NCI-H187 (cell line): ENCODE data around the gene LSM3.
"Not testable (repeated sequence)": the region's sequence is repeated elsewhere in the genome, so short reads cannot be mapped to it uniquely, and the experiment has no call there.

ENCODE experiments used
- DNase-seq, 2 experiments: peaks; one replicate each; lab custom pipeline; 2025; lab: John Stamatoyannopoulos, UW

Gene LSM3

DNA sequence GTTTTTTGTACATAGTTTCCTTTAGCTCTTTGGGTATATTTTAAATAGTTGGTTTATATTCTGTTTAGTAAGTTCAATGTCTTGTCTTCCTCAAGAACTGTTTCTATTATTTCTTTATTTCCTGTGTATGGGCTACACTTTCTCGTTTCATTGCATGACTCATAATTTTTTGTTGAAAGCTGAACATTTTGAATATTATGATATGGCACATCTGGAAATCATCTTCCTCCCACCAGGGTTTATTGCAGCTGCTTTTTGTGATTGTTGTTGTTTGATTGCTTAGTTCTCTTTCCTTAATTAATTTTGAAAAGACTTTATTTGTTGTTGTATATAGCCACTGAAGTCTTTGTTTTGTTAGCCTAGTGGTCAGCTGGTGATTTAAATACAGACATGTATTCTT lies 43.8 kb downstream of the LSM3 start:
- DNase-seq, result no peak

DNA sequence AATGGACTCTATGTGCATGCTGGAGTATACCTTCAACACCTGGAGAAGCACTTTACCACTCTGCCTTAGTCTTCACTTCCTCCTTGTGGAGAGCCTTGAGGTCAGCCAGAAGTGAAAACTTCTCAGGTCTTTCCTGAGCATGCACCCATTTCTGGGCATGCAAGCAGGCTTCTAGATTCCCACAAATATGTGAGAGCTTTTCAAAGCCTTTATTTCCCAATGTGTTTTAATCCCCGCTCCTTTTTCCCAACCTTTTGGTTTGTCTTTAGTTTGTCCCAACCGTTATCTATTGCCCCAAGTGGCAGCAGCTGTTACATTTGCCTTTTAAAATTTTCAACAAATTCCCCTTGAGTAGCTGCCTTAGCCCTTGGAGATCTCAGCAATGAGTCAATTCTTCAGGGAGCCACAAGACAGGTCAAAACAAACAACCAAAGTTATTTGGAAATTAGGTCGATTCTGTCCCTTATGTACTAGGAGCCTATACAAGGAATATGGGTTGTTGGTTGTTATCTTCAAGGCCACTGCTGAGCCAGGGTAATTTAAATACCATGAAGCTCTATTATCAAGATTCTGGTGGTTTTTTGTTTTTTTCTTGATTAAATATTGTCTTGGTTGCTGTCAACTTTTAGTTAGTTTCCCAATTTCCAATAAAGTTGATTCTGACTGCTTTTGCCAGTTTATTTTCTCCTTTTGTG lies 44.4 kb downstream of the LSM3 start:
- DNase-seq, result no peak

- DNase-seq, result no peak
Measured at GRCh38 chr3:14223595-14223994, 45.0 kb downstream of the LSM3 start.

DNA sequence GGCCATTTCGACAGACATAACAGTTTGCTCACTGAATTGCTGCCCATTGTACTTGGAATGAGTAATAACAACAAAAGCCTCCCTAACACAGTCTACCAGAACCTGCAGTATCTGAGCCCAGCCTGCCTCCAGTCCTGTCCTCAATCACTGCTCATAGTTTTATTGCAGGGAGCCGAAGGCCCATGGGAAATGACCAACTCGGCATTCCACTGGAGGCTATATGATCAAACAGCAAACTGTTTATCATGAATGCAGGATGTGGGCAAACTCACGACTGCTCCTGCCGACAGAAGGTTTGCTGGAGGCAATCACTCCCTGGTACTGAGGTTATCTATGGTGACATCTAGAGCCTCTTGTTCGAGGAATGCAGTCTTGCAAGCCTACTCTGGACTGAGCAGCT lies 46.3 kb downstream of the LSM3 start:
- DNase-seq, result no peak

GRCh38 chr3:14225421-14225820 lies 46.8 kb downstream of the LSM3 start:
- no peak for DNase-seq

- DNase-seq, result not testable (repeated sequence)
Measured at GRCh38 chr3:14226351-14226750, 47.7 kb downstream of the LSM3 start.

GRCh38 chr3:14227856-14228255 lies 49.2 kb downstream of the LSM3 start:
- DNase-seq, result no peak

DNA sequence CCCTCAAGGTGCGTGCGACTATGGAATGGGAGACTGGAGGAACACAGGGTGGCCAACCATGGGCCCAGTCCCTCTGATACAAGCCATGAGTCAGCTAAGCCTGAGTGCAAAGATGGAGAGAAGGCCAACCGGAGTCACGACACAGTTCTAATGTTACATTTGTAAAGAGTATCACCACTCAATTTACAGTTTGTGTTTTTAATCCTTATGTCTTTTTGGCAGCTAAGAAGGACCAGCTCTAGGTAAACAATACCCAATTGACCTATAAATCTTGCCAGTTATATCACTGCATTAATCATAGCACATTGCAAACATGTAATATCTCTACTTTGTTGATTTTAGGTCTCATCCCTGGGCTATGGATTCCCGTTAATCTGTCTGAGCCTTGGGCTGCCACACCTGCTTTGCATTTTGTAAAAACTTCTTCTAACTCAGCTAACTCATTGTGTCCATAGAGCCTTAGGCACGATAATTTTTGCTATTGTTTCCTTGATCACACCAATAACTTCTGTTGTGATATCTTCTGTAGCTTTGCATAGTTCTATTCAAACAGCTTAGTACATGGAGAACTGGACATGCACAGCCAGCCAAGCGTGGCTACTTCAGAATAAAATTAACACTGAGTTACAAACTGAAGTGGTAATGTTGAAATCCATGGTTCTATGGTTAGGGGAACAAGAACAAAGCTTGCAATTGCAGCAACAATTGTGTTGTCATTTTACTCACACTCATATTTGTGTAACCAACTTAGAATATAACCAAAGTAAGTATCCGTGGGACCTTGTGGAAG lies 50.3 kb downstream of the LSM3 start:
- DNase-seq, result no peak

DNA sequence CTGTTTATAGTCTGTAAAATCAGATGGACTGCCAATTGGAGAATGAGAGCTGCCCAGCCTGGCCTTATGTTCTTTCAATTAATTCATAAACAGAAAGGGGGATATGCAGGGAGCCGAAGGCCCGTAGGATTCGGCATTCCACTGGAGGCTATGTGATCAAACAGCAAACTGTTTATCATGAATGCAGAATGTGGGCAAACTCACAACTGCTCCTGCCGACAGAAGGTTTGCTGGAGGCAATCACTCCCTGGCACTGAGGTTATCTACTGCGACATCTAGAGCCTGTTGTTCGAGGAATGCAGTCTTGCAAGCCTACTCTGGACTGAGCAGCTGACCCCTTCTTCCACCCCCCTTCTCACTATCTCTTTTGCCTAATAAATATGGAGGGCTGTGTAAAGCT lies 51.1 kb downstream of the LSM3 start:
- DNase-seq, result not testable (repeated sequence)

DNA sequence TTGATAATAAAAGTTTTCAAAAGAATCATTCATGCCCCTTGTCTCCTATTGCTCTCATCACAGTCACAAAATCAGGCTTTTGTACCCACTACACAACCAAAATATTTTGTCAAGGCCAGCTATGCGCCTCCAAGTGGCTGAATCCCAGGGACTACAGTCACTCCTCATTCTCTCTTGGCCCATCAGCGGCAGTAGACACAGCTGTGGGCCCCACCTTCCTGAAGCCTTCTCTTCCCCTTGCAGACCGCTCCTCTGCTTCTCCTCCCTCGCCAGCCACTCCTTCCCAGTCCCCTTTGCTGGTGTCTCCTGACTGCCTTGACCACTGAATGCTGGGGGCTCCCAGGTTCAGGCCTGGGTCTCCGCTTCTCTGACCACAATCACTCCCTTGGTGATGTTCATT lies 52.1 kb downstream of the LSM3 start:
- no peak for DNase-seq

- DNase-seq, result no peak
Measured at GRCh38 chr3:14231145-14231990, 52.8 kb downstream of the LSM3 start.

DNA sequence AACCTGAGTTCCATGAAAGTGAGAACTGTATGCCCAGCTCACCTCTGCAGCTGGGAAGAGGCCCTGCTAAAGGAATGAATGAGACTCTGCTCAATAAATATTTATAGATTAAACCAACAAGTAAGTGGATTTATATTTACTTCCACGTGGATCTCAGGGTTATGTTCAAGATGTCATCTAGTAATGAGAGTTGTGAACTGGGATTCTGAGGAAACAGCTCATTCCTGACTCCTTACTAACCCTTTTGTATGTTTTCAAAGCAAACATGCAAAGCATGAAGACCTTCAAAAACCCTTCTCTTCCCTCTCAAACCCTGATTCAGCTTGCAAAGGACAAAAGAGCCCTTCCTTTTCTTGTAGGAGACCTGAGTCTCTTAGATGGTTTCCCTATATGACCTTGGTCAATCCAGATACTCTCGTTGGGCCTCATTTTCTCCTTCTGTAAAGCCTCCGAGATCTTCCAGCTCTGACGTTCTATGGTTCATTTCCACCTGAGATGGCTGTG lies 53.4 kb downstream of the LSM3 start:
- no peak for DNase-seq

DNA sequence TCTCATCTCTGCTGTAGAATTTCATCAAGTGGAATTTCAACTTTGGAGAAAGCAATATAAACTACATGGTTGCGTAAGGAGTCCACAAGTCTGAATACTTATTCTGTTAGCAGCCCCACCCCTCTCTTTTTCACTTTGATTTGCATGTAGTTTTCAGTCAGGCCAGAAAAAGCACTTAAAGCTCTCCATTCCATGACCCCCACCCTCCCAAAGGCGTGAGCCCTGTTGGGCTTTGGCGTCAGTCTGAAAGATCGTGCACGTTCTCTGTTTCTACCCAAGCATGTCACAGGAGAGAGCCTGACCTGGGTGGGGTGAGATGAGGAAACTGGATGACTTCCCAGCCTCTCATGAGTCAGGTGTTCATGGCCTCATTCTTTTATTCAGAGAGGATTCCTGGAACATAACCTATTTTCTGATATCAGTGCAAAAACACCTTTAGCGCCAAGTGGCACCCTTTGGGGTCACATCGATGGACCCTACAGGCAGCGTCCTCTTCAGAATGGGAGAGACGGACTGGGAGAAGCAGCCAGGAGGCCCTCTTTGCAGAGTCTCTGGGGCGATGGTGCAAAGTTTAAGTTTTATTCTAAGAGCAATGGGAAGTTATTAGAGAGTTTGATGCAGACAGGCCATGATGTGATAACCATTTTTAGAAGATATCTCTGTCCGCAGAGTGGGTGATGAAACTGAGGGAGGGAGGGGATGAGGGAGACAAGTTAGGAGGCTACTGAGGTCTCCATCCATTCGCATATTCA lies 55.8 kb downstream of the LSM3 start:
- no peak for DNase-seq

DNA sequence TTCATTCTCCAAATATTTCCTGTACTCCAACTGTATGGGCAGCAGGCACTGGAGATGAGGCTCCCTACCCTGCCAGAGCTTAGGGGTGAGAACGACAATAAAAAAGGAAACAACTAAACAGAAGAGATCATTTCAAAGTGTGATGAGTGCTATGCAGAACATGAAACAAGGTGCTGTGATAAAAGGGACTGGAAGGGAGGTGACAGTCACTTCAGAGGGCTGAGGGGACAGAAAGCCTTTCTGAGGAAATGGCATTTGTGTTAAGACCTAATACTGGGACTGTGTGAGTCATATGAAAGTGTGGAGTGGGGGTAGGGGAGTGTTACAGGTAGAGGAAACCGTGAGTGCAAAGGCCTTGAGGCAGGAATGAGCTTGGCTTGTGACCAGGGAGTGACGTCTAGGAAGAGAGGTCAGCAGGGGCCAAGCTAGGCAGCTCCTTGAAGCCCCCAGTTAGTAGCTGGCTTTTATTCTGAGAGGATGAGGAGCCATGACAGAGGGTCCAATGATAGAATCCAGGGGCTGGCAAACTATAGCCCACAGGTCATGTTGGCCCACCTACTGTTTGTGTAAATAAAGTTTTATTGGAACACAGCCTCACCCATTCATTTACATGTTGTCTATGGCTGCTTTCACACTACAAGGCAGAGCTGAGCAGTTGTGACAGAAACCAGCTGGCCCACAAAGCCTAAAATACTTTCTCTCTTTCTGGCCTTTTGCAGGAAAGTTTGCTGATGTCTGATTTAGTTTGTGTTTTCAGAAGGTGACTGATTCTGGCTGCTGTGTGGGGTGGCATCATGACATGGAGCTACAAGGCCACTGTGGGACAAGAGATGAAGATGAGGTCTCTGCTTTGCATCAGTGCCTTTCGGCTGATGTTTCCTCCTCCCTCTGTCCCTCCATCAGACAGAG lies 56.6 kb downstream of the LSM3 start:
- no peak for DNase-seq

GRCh38 chr3:14235912-14236295 lies 57.3 kb downstream of the LSM3 start:
- DNase-seq, result no peak

GRCh38 chr3:14236902-14237301 lies 58.3 kb downstream of the LSM3 start:
- no peak for DNase-seq

GRCh38 chr3:14237457-14237856 lies 58.8 kb downstream of the LSM3 start:
- no peak for DNase-seq

- DNase-seq, result no peak
Measured at GRCh38 chr3:14238356-14238755, 59.7 kb downstream of the LSM3 start.

GRCh38 chr3:14238930-14239329 lies 60.3 kb downstream of the LSM3 start:
- DNase-seq, result no peak

- no peak for DNase-seq
Measured at GRCh38 chr3:14239940-14240339, 61.3 kb downstream of the LSM3 start.

DNA sequence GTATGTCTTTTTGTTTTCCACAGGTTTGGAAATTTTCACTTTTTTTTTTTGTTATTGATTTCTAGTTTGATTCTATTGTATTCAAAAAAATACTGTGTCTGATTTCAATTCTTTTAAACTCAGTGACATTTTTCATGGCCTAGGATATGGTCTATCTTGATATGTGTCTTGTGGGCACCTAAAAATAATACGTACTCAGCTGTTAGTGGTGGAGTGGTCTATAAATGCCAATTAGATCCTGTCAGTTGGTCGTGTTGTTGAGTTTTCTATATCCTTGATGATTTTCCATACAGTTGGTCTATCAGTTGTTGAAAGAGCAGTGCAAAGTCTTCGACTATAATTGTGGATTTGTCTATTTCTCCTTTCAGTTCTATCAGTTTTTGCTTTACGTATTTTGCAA lies 61.7 kb downstream of the LSM3 start:
- no peak for DNase-seq
